NT2/D1 (cell line): Measurements from ENCODE around the gene MRO.

ENCODE experiments used
- DNase-seq: peaks from one replicate; pipeline ENCODE4 v3.0.0-alpha.2; 2011; ENCODE audit warnings: low read depth, low spot score
- H3K27me3 ChIP-seq: 2 replicates; pipeline ENCODE4 v1.6.0; 2011; ENCODE audit warnings: mild to moderate bottlenecking; ENCODE audit not compliant: insufficient read length, insufficient read depth
- H3K36me3 ChIP-seq: 2 replicates; pipeline ENCODE4 v1.6.1; 2011; ENCODE audit warnings: mild to moderate bottlenecking, low read length, mixed read lengths; ENCODE audit not compliant: insufficient read depth, insufficient read length
- H3K4me1 ChIP-seq: 2 replicates; pipeline ENCODE4 v1.5.1; 2011; ENCODE audit not compliant: insufficient read depth, insufficient read length
- H3K4me3 ChIP-seq: 2 replicates; pipeline ENCODE4 v1.5.1; 2011; ENCODE audit warnings: low read depth; ENCODE audit not compliant: insufficient read length
- H3K9ac ChIP-seq: 2 replicates; pipeline ENCODE4 v1.6.0; 2011; ENCODE audit warnings: low read depth; ENCODE audit not compliant: insufficient read length
- H3K9me3 ChIP-seq: 2 replicates; pipeline ENCODE4 v1.5.1; 2011; ENCODE audit warnings: mild to moderate bottlenecking, low read length; ENCODE audit not compliant: insufficient read depth
- SUZ12 ChIP-seq: IDR thresholded peaks from 2 replicates; pipeline ENCODE4 v1.6.1; 2011; ENCODE audit not compliant: insufficient read length, insufficient read depth; ENCODE audit errors: extremely low read depth
- YY1 ChIP-seq: IDR thresholded peaks from 2 replicates; pipeline ENCODE4 v1.6.1; 2011; ENCODE audit not compliant: insufficient read length, insufficient read depth
- ZNF274 ChIP-seq: IDR thresholded peaks from 2 replicates; pipeline ENCODE4 v1.6.1; 2011; ENCODE audit warnings: mild to moderate bottlenecking, low read depth, low read length

Gene MRO

GRCh38 chr18:50832754-50833153 is 12.9 kb upstream of the MRO start:
- H3K36me3 ChIP-seq, result no peaks in the 10 kb centered on the region
- TF ChIP-seq YY1, result no peak
- no peak for TF ChIP-seq ZNF274
- TF ChIP-seq SUZ12, result no peak
- no peak for DNase-seq
- H3K27me3 ChIP-seq, result no peaks in the 10 kb centered on the region
- no peak overlapping the region for H3K9ac ChIP-seq
- H3K9me3 ChIP-seq, result no peaks in the 10 kb centered on the region
- H3K4me3 ChIP-seq, result no peak overlapping the region
- H3K4me1 ChIP-seq, result no peaks in the 10 kb centered on the region

GRCh38 chr18:50830544-50830943 is 10.7 kb upstream of the MRO start:
- H3K4me1 ChIP-seq, result no peaks in the 10 kb centered on the region
- no peak for TF ChIP-seq YY1
- TF ChIP-seq SUZ12, result no peak
- no peak for TF ChIP-seq ZNF274
- H3K9ac ChIP-seq, result no peak overlapping the region
- H3K27me3 ChIP-seq, result no peaks in the 10 kb centered on the region
- no peak overlapping the region for H3K4me3 ChIP-seq
- no peaks in the 10 kb centered on the region for H3K36me3 ChIP-seq
- H3K9me3 ChIP-seq, result no peaks in the 10 kb centered on the region
- no peak for DNase-seq

- Histone ChIP-seq H3K27me3 (no peaks in the 10 kb centered on the region), H3K9me3 (no peaks in the 10 kb centered on the region), H3K9ac (no peak overlapping the region)
Measured at GRCh38 chr18:50829644-50830043, 9.8 kb upstream of the MRO start.

GRCh38 chr18:50826027-50826426 is 6.2 kb upstream of the MRO start:
- DNase-seq, result no peak
- Histone ChIP-seq H3K36me3 (no peaks in the 10 kb centered on the region), H3K9ac (no peak overlapping the region), H3K9me3 (no peaks in the 10 kb centered on the region), H3K4me3 (no peak overlapping the region), H3K27me3 (no peaks in the 10 kb centered on the region), H3K4me1 (no peaks in the 10 kb centered on the region)
- TF ChIP-seq SUZ12 (no peak), ZNF274 (no peak), YY1 (no peak)

More at GRCh38 chr18:50829644-50830043, 9.8 kb upstream of the MRO start:
- Histone ChIP-seq H3K4me3 (no peak overlapping the region), H3K4me1 (no peaks in the 10 kb centered on the region), H3K36me3 (no peaks in the 10 kb centered on the region)
- no peak for DNase-seq
- TF ChIP-seq ZNF274 (no peak), SUZ12 (no peak), YY1 (no peak)

GRCh38 chr18:50825621-50826020 is 5.8 kb upstream of the MRO start:
- Histone ChIP-seq H3K9me3 (no peaks in the 10 kb centered on the region), H3K36me3 (no peaks in the 10 kb centered on the region), H3K4me1 (no peaks in the 10 kb centered on the region), H3K4me3 (no peak overlapping the region), H3K27me3 (no peaks in the 10 kb centered on the region), H3K9ac (no peak overlapping the region)
- no peak for DNase-seq
- no peak for TF ChIP-seq ZNF274
- no peak for TF ChIP-seq SUZ12

GRCh38 chr18:50822756-50823155 is 2.9 kb upstream of the MRO start:
- Histone ChIP-seq H3K4me1 (no peaks in the 10 kb centered on the region), H3K36me3 (no peaks in the 10 kb centered on the region), H3K27me3 (no peaks in the 10 kb centered on the region), H3K4me3 (no peak overlapping the region), H3K9ac (no peak overlapping the region), H3K9me3 (no peaks in the 10 kb centered on the region)
- TF ChIP-seq ZNF274, result no peak
- TF ChIP-seq YY1, result no peak
- no peak for TF ChIP-seq SUZ12
- no peak for DNase-seq

- peaks cover 3% of the 10 kb centered on the region for H3K4me1 ChIP-seq
- TF ChIP-seq SUZ12, result no peak
- TF ChIP-seq ZNF274, result no peak
- no peak for TF ChIP-seq YY1
- H3K9me3 ChIP-seq, result no peaks in the 10 kb centered on the region
- no peak overlapping the region for H3K4me3 ChIP-seq
- H3K27me3 ChIP-seq, result no peaks in the 10 kb centered on the region
- H3K9ac ChIP-seq, result no peak overlapping the region
- DNase-seq, result no peak
- H3K36me3 ChIP-seq, result no peaks in the 10 kb centered on the region
Measured at GRCh38 chr18:50820901-50821520, 1.2 kb upstream of the MRO start.
